Breast epithelium (tissue), 3 donors: ENCODE measurements around the gene TRIM65.

Experiments
- CTCF ChIP-seq, 3 donors: fragments of 450-650 bp; IDR thresholded peaks; one replicate each; pipeline ENCODE4 v1.5.1; 2016 to 2017; ENCODE audit warnings: antibody characterized with exemption in 3 of 3, mild to moderate bottlenecking in 3 of 3, moderate library complexity in 3 of 3
- POLR2AphosphoS5 ChIP-seq, 3 donors: sonication (generic); formaldehyde crosslinking; IDR thresholded peaks; one replicate each; pipeline ENCODE4 v1.6.1; 2017; ENCODE audit warnings: antibody characterized with exemption in 3 of 3

DNA sequence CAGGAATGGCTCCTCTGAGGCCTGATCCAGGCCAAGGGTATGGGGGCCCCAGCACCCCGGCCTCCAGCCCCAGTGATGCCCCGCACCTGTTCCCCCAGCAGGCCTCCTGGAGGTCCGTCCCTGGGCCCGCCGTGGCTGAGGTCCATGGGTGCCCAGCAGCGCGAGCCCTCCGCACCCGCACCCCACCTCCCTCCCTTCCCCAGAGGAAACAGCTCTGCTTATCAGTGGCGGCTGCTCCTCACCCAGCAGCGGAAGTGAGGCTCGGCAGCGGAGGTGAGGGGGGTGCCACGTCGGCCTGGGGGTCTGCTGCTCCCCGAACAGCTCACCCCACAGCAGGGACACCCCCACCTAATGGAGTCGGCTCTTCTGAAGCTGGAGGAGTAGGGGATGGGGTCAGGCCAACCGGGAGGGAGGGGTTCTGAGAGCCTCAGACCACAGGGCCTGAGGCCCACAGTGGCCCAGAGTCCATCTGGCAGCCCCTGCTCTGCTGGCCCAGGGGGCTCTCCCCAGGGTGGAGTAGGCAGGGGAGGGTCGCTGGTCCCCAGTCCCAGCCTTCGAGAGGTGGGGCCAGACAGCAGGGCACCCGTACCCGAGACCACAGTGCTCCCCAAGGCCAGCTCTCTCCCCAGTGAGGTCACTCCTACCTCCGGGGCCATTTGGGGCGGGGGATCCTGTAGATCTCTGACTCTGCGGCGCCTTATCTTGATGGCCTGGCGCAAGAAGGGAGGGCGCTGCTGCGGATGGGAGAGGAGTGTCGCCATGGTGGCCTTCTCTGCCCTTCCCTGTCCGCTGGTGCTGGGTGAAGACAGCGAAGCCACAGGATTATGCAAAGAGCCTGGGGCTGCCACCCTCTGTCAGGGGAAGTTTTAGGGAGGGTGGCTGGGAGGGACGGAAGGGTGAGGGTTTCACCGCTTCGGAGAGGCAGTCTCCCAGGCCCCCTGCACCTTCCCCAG, 52.9 kb downstream of the TRIM65 start, which contains the start of gene UNC13D:
- TF ChIP-seq CTCF (IDR thresholded peaks at IDR 0.05) = no peak
- no peak for TF ChIP-seq POLR2AphosphoS5 (IDR thresholded peaks at IDR 0.05)
